ENCODE measurements around the gene TICRR. TPM values are rescaled to one million over a fixed set of nuclear protein-coding genes. Genes with fewer than 3 reads are reported as not detected.

Gene TICRR
- total RNA-seq, 2 donors from 2014 or later, result 21.9 to 27.2 TPM

DNA sequence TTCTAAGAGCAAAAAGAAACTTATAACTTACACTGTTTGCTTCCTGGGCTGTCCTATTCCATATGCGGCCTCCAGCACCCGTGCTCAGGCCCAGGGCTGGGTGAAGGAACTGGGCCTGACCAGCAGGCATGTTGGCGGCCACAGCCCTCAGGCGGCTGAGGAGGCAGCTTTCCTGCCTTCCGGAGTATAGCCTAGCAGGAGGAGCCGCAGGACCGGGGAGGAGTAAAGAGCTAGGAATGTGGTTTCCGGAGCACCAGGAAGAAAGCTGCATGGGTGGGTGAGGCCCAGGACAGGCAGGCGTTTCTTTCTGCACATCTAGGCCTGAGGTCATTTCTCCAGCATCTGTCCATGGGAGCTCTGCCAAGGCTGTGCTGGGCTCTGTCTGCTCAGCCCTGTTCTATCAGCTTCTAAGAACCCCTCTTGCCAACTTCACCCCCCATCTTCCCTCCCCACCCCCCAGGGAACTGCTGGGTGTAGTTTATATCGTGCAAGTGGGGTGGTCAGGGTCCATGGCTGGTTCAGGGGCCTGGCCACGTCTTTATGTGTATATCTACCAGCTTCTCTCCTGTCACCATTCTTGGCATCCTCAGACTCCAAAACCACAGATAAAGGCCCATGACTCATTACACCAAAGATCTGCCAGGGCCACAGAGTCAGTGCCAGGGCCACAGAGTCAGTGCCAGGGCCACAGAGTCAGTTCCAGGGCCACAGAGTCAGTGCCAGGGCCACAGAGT, 87.8 kb downstream of the TICRR start:
- Mint-ChIP-seq H3K36me3 (ENCODE audit: low read depth) (no peaks in the 10 kb centered on the region), H3K27me3 (ENCODE audit: insufficient read depth) (peaks cover 56% of the 10 kb centered on the region), H3K27ac (no peak overlapping the region), H3K9me3 (no peaks in the 10 kb centered on the region), H3K4me3 (no peak overlapping the region), H3K4me1 (no peaks in the 10 kb centered on the region)
- Histone ChIP-seq H3K27ac (ENCODE audit: low read depth, low read length) (no peak overlapping the region), H3K9ac (ENCODE audit: extremely low read depth, low read length, poor library complexity, severe bottlenecking) (no peak overlapping the region), H3K4me1 (ENCODE audit: control insufficient read depth, insufficient read depth, low read length) (no peaks in the 10 kb centered on the region), H3K4me3 (ENCODE audit: low read length) (no peak overlapping the region), H3K9me3 (ENCODE audit: control insufficient read depth, low read length) (no peaks in the 10 kb centered on the region), H3K27me3 (ENCODE audit: control insufficient read depth, insufficient read depth, low read length, poor library complexity, severe bottlenecking) (peaks cover 32% of the 10 kb centered on the region), H3K36me3 (ENCODE audit: control insufficient read depth, insufficient read depth, low read length) (no peaks in the 10 kb centered on the region)
- TF ChIP-seq, protein P1, sequence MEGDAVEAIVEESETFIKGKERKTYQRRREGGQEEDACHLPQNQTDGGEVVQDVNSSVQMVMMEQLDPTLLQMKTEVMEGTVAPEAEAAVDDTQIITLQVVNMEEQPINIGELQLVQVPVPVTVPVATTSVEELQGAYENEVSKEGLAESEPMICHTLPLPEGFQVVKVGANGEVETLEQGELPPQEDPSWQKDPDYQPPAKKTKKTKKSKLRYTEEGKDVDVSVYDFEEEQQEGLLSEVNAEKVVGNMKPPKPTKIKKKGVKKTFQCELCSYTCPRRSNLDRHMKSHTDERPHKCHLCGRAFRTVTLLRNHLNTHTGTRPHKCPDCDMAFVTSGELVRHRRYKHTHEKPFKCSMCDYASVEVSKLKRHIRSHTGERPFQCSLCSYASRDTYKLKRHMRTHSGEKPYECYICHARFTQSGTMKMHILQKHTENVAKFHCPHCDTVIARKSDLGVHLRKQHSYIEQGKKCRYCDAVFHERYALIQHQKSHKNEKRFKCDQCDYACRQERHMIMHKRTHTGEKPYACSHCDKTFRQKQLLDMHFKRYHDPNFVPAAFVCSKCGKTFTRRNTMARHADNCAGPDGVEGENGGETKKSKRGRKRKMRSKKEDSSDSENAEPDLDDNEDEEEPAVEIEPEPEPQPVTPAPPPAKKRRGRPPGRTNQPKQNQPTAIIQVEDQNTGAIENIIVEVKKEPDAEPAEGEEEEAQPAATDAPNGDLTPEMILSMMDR (conservative IDR thresholded peaks at IDR 0.05), result no peak
- peak; percentile 73 for DNase-seq
- WGBS, 2 experiments (ENCODE audit: insufficient coverage in 1 of 2, insufficient read length in 1 of 2), result 79 to 89% methylated on average over 8 to 11 of the region's 11 CpGs

- Histone ChIP-seq H3K9ac (ENCODE audit: extremely low read depth, low read length, poor library complexity, severe bottlenecking) (no peak overlapping the region), H3K9me3 (ENCODE audit: control insufficient read depth, low read length) (no peaks in the 10 kb centered on the region), H3K27ac (ENCODE audit: low read depth, low read length) (no peak overlapping the region), H3K36me3 (ENCODE audit: control insufficient read depth, insufficient read depth, low read length) (no peaks in the 10 kb centered on the region), H3K4me3 (ENCODE audit: low read length) (no peak overlapping the region), H3K4me1 (ENCODE audit: control insufficient read depth, insufficient read depth, low read length) (no peaks in the 10 kb centered on the region), H3K27me3 (ENCODE audit: control insufficient read depth, insufficient read depth, low read length, poor library complexity, severe bottlenecking) (peaks cover 33% of the 10 kb centered on the region)
- TF ChIP-seq, protein P1 (conservative IDR thresholded peaks at IDR 0.05), result no peak
- peaks cover 53% of the 10 kb centered on the region for H3K27me3 Mint-ChIP-seq (ENCODE audit: insufficient read depth)
- no peaks in the 10 kb centered on the region for H3K9me3 Mint-ChIP-seq
- peak overlapping the region; percentile 34 for H3K4me3 Mint-ChIP-seq
- no peaks in the 10 kb centered on the region for H3K36me3 Mint-ChIP-seq (ENCODE audit: low read depth)
- no peak overlapping the region for H3K27ac Mint-ChIP-seq
- H3K4me1 Mint-ChIP-seq, result no peaks in the 10 kb centered on the region
- no peak for DNase-seq
- 78 to 85% methylated on average over 9 to 12 of the region's 13 CpGs for WGBS, 2 experiments (ENCODE audit: insufficient coverage in 1 of 2, insufficient read length in 1 of 2)
These were observed 89.4 kb downstream of the TICRR start for GRCh38 chr15:89664441-89665350.

DNA sequence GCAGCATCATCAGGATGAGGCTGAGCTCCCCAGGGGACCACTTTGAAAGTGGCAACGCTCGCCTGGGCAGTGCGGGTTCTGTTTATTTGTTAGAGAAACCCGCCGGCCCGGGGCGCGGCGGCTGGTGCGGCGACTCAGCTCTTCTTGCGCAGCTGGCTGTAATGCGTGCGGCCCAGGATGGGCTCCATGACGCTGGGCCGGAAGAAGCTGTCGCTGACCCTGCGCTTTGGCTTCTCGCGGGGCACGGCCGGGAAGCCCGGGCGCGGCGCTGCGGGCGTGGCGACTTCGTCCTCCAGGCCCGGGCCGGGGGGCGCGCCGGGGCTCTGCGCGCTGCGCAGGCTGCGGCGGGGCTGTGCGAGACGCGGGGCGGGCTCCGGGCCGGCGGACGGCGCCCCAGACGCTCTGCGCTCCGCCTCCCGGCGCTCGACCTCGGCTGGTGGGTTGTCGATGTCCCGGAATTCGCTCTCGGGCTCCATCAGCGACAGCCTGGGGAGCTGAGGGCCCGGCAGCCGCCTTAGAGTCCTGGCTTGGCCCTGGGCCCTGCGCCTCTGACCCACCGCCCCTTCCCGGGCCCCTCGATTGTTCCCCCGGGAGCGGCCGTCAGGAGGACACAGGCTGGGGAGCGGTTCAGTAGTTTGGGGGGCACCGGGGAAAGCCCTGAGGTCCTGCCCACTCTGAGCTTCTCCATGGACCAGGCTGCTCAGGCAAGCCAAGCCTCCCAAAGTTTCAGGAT, 90.3 kb downstream of the TICRR start:
- no peaks in the 10 kb centered on the region for H3K4me1 ChIP-seq (ENCODE audit: control insufficient read depth, insufficient read depth, low read length)
- Mint-ChIP-seq H3K27ac (no peak overlapping the region), H3K4me1 (no peaks in the 10 kb centered on the region), H3K9me3 (no peaks in the 10 kb centered on the region), H3K27me3 (ENCODE audit: insufficient read depth) (peaks cover 47% of the 10 kb centered on the region), H3K36me3 (ENCODE audit: low read depth) (no peaks in the 10 kb centered on the region), H3K4me3 (peak overlapping the region; percentile 34)
- H3K9me3 ChIP-seq (ENCODE audit: control insufficient read depth, low read length), result no peaks in the 10 kb centered on the region
- H3K36me3 ChIP-seq (ENCODE audit: control insufficient read depth, insufficient read depth, low read length), result no peaks in the 10 kb centered on the region
- peak; percentile 85 for DNase-seq
- H3K4me3 ChIP-seq (ENCODE audit: low read length), result no peak overlapping the region
- no peak overlapping the region for H3K9ac ChIP-seq (ENCODE audit: extremely low read depth, low read length, poor library complexity, severe bottlenecking)
- peaks cover 24% of the 10 kb centered on the region for H3K27me3 ChIP-seq (ENCODE audit: control insufficient read depth, insufficient read depth, low read length, poor library complexity, severe bottlenecking)
- H3K27ac ChIP-seq (ENCODE audit: low read depth, low read length), result no peak overlapping the region
- 7 to 9% methylated on average over 9 to 72 of the region's 72 CpGs for WGBS, 2 experiments (ENCODE audit: insufficient coverage in 1 of 2, insufficient read length in 1 of 2)
- TF ChIP-seq, protein P1 (conservative IDR thresholded peaks at IDR 0.05), result no peak

Measured in endodermal cell (in vitro differentiated cells).